ENCODE data around the gene GM2A.
A peak's percentile ranks its signal among the peaks of the same experiment; 100 is the strongest.
"Not testable (repeated sequence)": the region's sequence is repeated elsewhere in the genome, so short reads cannot be mapped to it uniquely, and the experiment has no call there.

Gene GM2A

DNA sequence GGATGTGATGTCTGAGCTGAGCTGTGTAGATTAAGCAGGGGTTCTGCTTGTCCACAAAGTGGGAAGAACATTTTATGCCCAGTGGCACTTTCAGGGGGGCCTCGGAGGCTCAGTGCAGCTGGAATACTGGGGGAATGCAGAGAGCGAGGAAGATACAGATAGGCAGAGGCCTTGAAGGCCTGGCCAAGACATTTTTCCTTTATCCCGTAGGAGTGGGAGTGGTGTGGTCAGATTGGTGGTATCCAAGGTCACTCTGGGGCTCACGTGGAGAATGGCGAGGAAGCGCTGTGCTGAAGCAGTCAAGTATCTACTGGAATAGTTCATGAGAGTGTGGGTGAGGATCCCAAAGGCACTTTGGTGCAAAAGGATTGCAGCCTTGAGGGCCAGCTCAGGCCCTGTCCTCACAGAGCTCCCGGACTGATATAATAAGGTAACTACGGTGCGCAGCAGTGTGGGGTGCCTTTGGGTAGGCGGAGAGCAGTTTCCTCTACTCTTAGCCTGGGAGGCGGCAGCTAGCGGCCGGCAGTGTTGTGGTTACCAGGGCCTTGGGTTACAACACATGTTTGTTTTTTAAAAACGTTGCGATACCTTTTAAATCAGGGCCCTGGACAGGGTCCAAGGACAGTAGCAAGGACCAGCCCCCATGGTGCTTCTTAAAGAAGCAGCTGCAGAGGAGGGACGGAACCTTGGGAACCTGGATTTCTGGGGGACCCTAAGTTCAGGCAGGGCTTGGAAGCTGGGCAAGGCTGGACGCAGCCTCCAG, 18.3 kb upstream of the GM2A start:
- no peak overlapping the region for H3K4me2 ChIP-seq (ENCODE audit: insufficient read depth, low read length, poor library complexity, severe bottlenecking)
- no peak overlapping the region for H4K91ac ChIP-seq (ENCODE audit: low read depth, low read length, poor library complexity)
- H4K8ac ChIP-seq (ENCODE audit: low read depth, low read length) = no peak overlapping the region
- H2BK120ac ChIP-seq (ENCODE audit: low read depth, low read length) = no peak overlapping the region
- H2BK15ac ChIP-seq (ENCODE audit: low read length) = no peak overlapping the region
- H3K14ac ChIP-seq (ENCODE audit: low read length) = no peak overlapping the region
- no peak overlapping the region for H3K27ac ChIP-seq (replicated peaks; ENCODE audit: low read length)
- H3K4ac ChIP-seq (ENCODE audit: low read length) = no peak overlapping the region
- no peak overlapping the region for H3K18ac ChIP-seq (ENCODE audit: low read length)
- H3K27me3 ChIP-seq (ENCODE audit: control insufficient read depth in 3 of 3, insufficient read depth in 3 of 3, low read depth in 1 of 3, low read length in 3 of 3) = peaks cover 0 to 25% (median 0%) of the 10 kb centered on the region in 3 experiments
- H2AK5ac ChIP-seq (ENCODE audit: low read depth, low read length) = no peak overlapping the region
- no peaks in the 10 kb centered on the region for H3K36me3 ChIP-seq (replicated peaks in 1 of 2; ENCODE audit: control insufficient read depth in 2 of 2, insufficient read depth in 2 of 2, low read length in 2 of 2)
- H3K9me3 ChIP-seq (replicated peaks in 1 of 2; ENCODE audit: control insufficient read depth in 2 of 2, insufficient read depth in 1 of 2, low read depth in 1 of 2, low read length in 2 of 2) = no peaks in the 10 kb centered on the region
- H2AFZ ChIP-seq (ENCODE audit: low read length) = no peak overlapping the region
- peak overlapping the region in 1 of 2 donors; percentile 9 for H3K4me3 ChIP-seq (ENCODE audit: low read length in 2 of 2)
- H3K9ac ChIP-seq (ENCODE audit: low read depth, low read length, poor library complexity) = no peak overlapping the region
- no peaks in the 10 kb centered on the region for H3K4me1 ChIP-seq (ENCODE audit: control insufficient read depth in 2 of 2, insufficient read depth in 1 of 2, low read depth in 1 of 2, low read length in 2 of 2)
- H3K79me1 ChIP-seq (ENCODE audit: low read depth, low read length) = no peaks in the 10 kb centered on the region
- H2BK5ac ChIP-seq (ENCODE audit: low read length) = no peak overlapping the region
- WGBS, 2 donors (ENCODE audit: extremely low coverage in 2 of 2, insufficient read length in 2 of 2, insufficient replicate concordance in 1 of 2) = no CpG with 5 or more reads among the region's 17 CpGs
- H3K23ac ChIP-seq (ENCODE audit: low read depth, low read length, poor library complexity) = no peak overlapping the region
- no peak for DNase-seq (ENCODE audit: low spot score)
- no peak overlapping the region for H2BK12ac ChIP-seq (ENCODE audit: low read length)

DNA sequence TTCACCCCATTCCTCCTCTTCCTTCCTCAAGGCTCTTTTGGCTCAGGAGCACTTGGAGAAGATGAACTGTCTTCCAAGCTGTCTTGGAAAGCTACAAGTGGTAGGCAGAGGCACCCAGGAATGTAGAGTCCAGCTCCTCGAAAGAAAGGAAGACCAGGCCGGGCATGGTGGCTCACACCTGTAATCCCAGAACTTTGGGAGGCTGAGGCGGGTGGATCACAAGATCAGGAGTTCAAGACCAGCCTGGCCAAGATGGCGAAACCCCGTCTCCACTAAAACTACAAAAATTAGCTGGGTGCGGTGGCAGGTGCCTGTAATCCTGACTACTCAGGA, 17.8 kb upstream of the GM2A start:
- H3K18ac ChIP-seq (ENCODE audit: low read length); H3K9me3 ChIP-seq (replicated peaks in 1 of 2; ENCODE audit: control insufficient read depth in 2 of 2, insufficient read depth in 1 of 2, low read depth in 1 of 2, low read length in 2 of 2); H2BK12ac ChIP-seq (ENCODE audit: low read length); H3K9ac ChIP-seq (ENCODE audit: low read depth, low read length, poor library complexity); H2BK5ac ChIP-seq (ENCODE audit: low read length); H2BK120ac ChIP-seq (ENCODE audit: low read depth, low read length); H3K23ac ChIP-seq (ENCODE audit: low read depth, low read length, poor library complexity); H2AK5ac ChIP-seq (ENCODE audit: low read depth, low read length); H2BK15ac ChIP-seq (ENCODE audit: low read length); DNase-seq (ENCODE audit: low spot score); H4K8ac ChIP-seq (ENCODE audit: low read depth, low read length); H3K4ac ChIP-seq (ENCODE audit: low read length); H3K4me1 ChIP-seq (ENCODE audit: control insufficient read depth in 2 of 2, insufficient read depth in 1 of 2, low read depth in 1 of 2, low read length in 2 of 2); H4K91ac ChIP-seq (ENCODE audit: low read depth, low read length, poor library complexity); H3K4me2 ChIP-seq (ENCODE audit: insufficient read depth, low read length, poor library complexity, severe bottlenecking); H3K14ac ChIP-seq (ENCODE audit: low read length); H3K27ac ChIP-seq (replicated peaks; ENCODE audit: low read length); H2AFZ ChIP-seq (ENCODE audit: low read length); H3K36me3 ChIP-seq (replicated peaks in 1 of 2; ENCODE audit: control insufficient read depth in 2 of 2, insufficient read depth in 2 of 2, low read length in 2 of 2); H3K79me1 ChIP-seq (ENCODE audit: low read depth, low read length); H3K4me3 ChIP-seq (ENCODE audit: low read length in 2 of 2): not testable (repeated sequence)
- peaks cover 0 to 25% (median 0%) of the 10 kb centered on the region in 3 experiments for H3K27me3 ChIP-seq (ENCODE audit: control insufficient read depth in 3 of 3, insufficient read depth in 3 of 3, low read depth in 1 of 3, low read length in 3 of 3)
- WGBS, 2 donors (ENCODE audit: extremely low coverage in 2 of 2, insufficient read length in 2 of 2, insufficient replicate concordance in 1 of 2) = no CpG with 5 or more reads among the region's 6 CpGs

DNA sequence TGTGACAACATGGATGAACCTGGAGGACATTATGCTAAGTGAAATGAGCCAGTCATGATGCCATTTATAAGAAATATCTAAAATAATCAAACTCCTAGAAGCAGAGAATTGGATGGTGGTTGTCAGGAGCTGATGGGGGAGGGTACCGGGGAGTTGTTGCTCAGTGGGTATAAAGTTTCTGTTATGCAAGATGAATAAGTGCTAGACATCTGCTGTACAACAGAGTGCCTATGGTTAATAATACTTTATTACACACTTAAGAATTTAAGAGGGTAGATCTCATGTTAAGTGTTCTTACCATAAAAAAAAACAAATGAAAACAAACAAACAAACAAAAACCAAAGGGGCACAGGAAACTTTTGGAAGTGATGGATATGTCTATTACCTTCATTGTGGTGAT, 16.1 kb upstream of the GM2A start:
- Histone ChIP-seq H2BK15ac (ENCODE audit: low read length) (no peak overlapping the region), H2BK12ac (ENCODE audit: low read length) (no peak overlapping the region), H3K4me3 (ENCODE audit: low read length in 2 of 2) (no peak overlapping the region), H3K4me1 (ENCODE audit: control insufficient read depth in 2 of 2, insufficient read depth in 1 of 2, low read depth in 1 of 2, low read length in 2 of 2) (no peaks in the 10 kb centered on the region), H4K8ac (ENCODE audit: low read depth, low read length) (no peak overlapping the region), H3K9me3 (replicated peaks in 1 of 2; ENCODE audit: control insufficient read depth in 2 of 2, insufficient read depth in 1 of 2, low read depth in 1 of 2, low read length in 2 of 2) (no peaks in the 10 kb centered on the region), H3K18ac (ENCODE audit: low read length) (no peak overlapping the region), H3K27me3 (ENCODE audit: control insufficient read depth in 3 of 3, insufficient read depth in 3 of 3, low read depth in 1 of 3, low read length in 3 of 3) (peaks cover 0 to 22% (median 0%) of the 10 kb centered on the region in 3 experiments), H3K36me3 (replicated peaks in 1 of 2; ENCODE audit: control insufficient read depth in 2 of 2, insufficient read depth in 2 of 2, low read length in 2 of 2) (no peaks in the 10 kb centered on the region), H2AK5ac (ENCODE audit: low read depth, low read length) (no peak overlapping the region), H4K91ac (ENCODE audit: low read depth, low read length, poor library complexity) (no peak overlapping the region), H3K9ac (ENCODE audit: low read depth, low read length, poor library complexity) (no peak overlapping the region), H3K4ac (ENCODE audit: low read length) (no peak overlapping the region), H3K4me2 (ENCODE audit: insufficient read depth, low read length, poor library complexity, severe bottlenecking) (no peak overlapping the region), H2AFZ (ENCODE audit: low read length) (no peak overlapping the region), H2BK120ac (ENCODE audit: low read depth, low read length) (no peak overlapping the region), H3K79me1 (ENCODE audit: low read depth, low read length) (no peaks in the 10 kb centered on the region), H3K23ac (ENCODE audit: low read depth, low read length, poor library complexity) (no peak overlapping the region), H3K14ac (ENCODE audit: low read length) (no peak overlapping the region), H2BK5ac (ENCODE audit: low read length) (no peak overlapping the region), H3K27ac (replicated peaks; ENCODE audit: low read length) (no peak overlapping the region)
- WGBS, 2 donors (ENCODE audit: extremely low coverage in 2 of 2, insufficient read length in 2 of 2, insufficient replicate concordance in 1 of 2) = no CpG with 5 or more reads among the region's 1 CpG
- DNase-seq (ENCODE audit: low spot score) = no peak

DNA sequence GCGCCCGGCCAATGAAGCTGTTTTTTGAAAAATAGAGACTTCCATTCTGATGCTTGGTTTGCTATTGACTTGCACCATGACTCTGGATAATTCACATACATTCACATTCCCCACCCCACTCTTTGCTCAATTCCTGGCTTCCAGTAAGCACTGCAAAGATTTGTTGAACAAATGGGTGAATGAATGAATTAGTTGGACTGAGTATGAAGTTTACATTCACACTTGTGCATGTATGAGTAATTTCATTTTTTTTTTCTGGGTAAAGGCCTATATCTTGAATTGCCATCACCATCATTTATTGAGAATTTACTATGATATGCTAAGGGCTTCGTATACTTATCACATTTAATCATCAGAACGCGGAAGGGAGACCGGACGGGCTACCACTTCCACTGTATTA, 15.3 kb upstream of the GM2A start:
- Histone ChIP-seq H3K4ac (ENCODE audit: low read length) (no peak overlapping the region), H3K4me3 (ENCODE audit: low read length in 2 of 2) (no peak overlapping the region), H3K14ac (ENCODE audit: low read length) (no peak overlapping the region), H3K79me1 (ENCODE audit: low read depth, low read length) (no peaks in the 10 kb centered on the region), H4K8ac (ENCODE audit: low read depth, low read length) (no peak overlapping the region), H3K9me3 (replicated peaks in 1 of 2; ENCODE audit: control insufficient read depth in 2 of 2, insufficient read depth in 1 of 2, low read depth in 1 of 2, low read length in 2 of 2) (no peaks in the 10 kb centered on the region), H3K4me1 (ENCODE audit: control insufficient read depth in 2 of 2, insufficient read depth in 1 of 2, low read depth in 1 of 2, low read length in 2 of 2) (no peaks in the 10 kb centered on the region), H2BK5ac (ENCODE audit: low read length) (no peak overlapping the region), H3K23ac (ENCODE audit: low read depth, low read length, poor library complexity) (no peak overlapping the region), H3K27ac (replicated peaks; ENCODE audit: low read length) (no peak overlapping the region), H2BK120ac (ENCODE audit: low read depth, low read length) (no peak overlapping the region), H4K91ac (ENCODE audit: low read depth, low read length, poor library complexity) (no peak overlapping the region), H3K18ac (ENCODE audit: low read length) (no peak overlapping the region), H2AFZ (ENCODE audit: low read length) (no peak overlapping the region), H2AK5ac (ENCODE audit: low read depth, low read length) (no peak overlapping the region), H3K27me3 (ENCODE audit: control insufficient read depth in 3 of 3, insufficient read depth in 3 of 3, low read depth in 1 of 3, low read length in 3 of 3) (peaks cover 0 to 22% (median 0%) of the 10 kb centered on the region in 3 experiments), H2BK12ac (ENCODE audit: low read length) (no peak overlapping the region), H3K36me3 (replicated peaks in 1 of 2; ENCODE audit: control insufficient read depth in 2 of 2, insufficient read depth in 2 of 2, low read length in 2 of 2) (no peaks in the 10 kb centered on the region), H3K4me2 (ENCODE audit: insufficient read depth, low read length, poor library complexity, severe bottlenecking) (no peak overlapping the region), H2BK15ac (ENCODE audit: low read length) (no peak overlapping the region), H3K9ac (ENCODE audit: low read depth, low read length, poor library complexity) (no peak overlapping the region)
- no CpG with 5 or more reads among the region's 7 CpGs for WGBS, 2 donors (ENCODE audit: extremely low coverage in 2 of 2, insufficient read length in 2 of 2, insufficient replicate concordance in 1 of 2)
- no peak for DNase-seq (ENCODE audit: low spot score)
